GM21390 (cell line): ENCODE results near the gene EYS.

Experiments used
- ATAC-seq: cut with Tn5 transposase; IDR thresholded peaks from one replicate; pipeline ENCODE4 v1.9.1; 2021; ENCODE audit not compliant: unreplicated experiment

Gene EYS

GRCh38 chr6:64680446-64680845 is 1026.6 kb downstream of the EYS start:
- ATAC-seq, result no peak

GRCh38 chr6:64679416-64679815 is 1027.6 kb downstream of the EYS start:
- no peak for ATAC-seq

GRCh38 chr6:64672651-64673050 is 1034.4 kb downstream of the EYS start:
- ATAC-seq, result no peak

- ATAC-seq, result no peak
Observed at GRCh38 chr6:64672131-64672530, 1034.9 kb downstream of the EYS start.

GRCh38 chr6:64665137-64665536 is 1041.9 kb downstream of the EYS start:
- no peak for ATAC-seq

GRCh38 chr6:64664480-64664879 is 1042.5 kb downstream of the EYS start:
- ATAC-seq, result no peak

GRCh38 chr6:64644024-64644423 is 1063.0 kb downstream of the EYS start:
- ATAC-seq, result no peak

GRCh38 chr6:64630901-64631300 is 1076.1 kb downstream of the EYS start:
- no peak for ATAC-seq

GRCh38 chr6:64622944-64623343 is 1084.1 kb downstream of the EYS start:
- no peak for ATAC-seq

GRCh38 chr6:64602993-64603392 is 1104.0 kb downstream of the EYS start:
- ATAC-seq, result no peak

GRCh38 chr6:64591676-64592036 is 1115.4 kb downstream of the EYS start:
- no peak for ATAC-seq

GRCh38 chr6:64590965-64591675 is 1115.9 kb downstream of the EYS start:
- ATAC-seq, result no peak

- no peak for ATAC-seq
Observed at GRCh38 chr6:64589961-64590360, 1117.1 kb downstream of the EYS start.

GRCh38 chr6:64580346-64580745 is 1126.7 kb downstream of the EYS start:
- ATAC-seq, result no peak

- ATAC-seq, result no peak
Observed at GRCh38 chr6:64553249-64553786, 1153.7 kb downstream of the EYS start.

GRCh38 chr6:64547594-64548268 is 1159.3 kb downstream of the EYS start:
- ATAC-seq, result no peak

GRCh38 chr6:64539917-64540316 is 1167.1 kb downstream of the EYS start:
- ATAC-seq, result no peak

- no peak for ATAC-seq
Observed at GRCh38 chr6:64538722-64539121, 1168.3 kb downstream of the EYS start.

GRCh38 chr6:64527899-64528298 is 1179.1 kb downstream of the EYS start:
- no peak for ATAC-seq

GRCh38 chr6:64522859-64523258 is 1184.2 kb downstream of the EYS start:
- ATAC-seq, result no peak

GRCh38 chr6:64520050-64520449 is 1187.0 kb downstream of the EYS start:
- peak; percentile 81 for ATAC-seq

- no peak for ATAC-seq
Observed at GRCh38 chr6:64516393-64516792, 1190.6 kb downstream of the EYS start.

GRCh38 chr6:64507661-64508060 is 1199.4 kb downstream of the EYS start:
- no peak for ATAC-seq
